Gastrocnemius medialis (tissue), 4 donors: ENCODE data around the gene RNLS. TPM values are rescaled to one million over a fixed set of nuclear protein-coding genes. Genes with fewer than 3 reads are reported as not detected.
A peak's percentile ranks its signal among the peaks of the same experiment; 100 is the strongest.

Experiments
- ATAC-seq, 2 donors: fragments of 150-250 bp; one replicate each; pipeline ENCODE4 v1.9.1; 2016
- DNase-seq, 2 donors: peaks; one replicate each; pipeline ENCODE4 v3.0.0-alpha.2; 2019
- H3K27ac ChIP-seq, 4 donors: fragments of 200-600 bp; sonication (generic); 1 replicate in 1 of 4; 2 replicates in 3 of 4; pipeline ENCODE4 v1.5.1; 2016 to 2018; ENCODE audit warnings: mild to moderate bottlenecking in 2 of 4, moderate library complexity in 1 of 4
- H3K27me3 ChIP-seq, 3 donors: fragments of 200-600 bp; sonication (generic) in 2 of 3; 1 replicate in 1 of 3; 2 replicates in 2 of 3; pipeline versions ENCODE4 v1.5.1 to v1.6.0; 2016 to 2019; ENCODE audit warnings: mild to moderate bottlenecking in 1 of 3, moderate library complexity in 1 of 3
- H3K36me3 ChIP-seq, 2 donors: fragments of 200-600 bp; sonication (generic) in 1 of 2; one replicate each; pipeline ENCODE4 v1.5.1; 2017 to 2018
- H3K4me1 ChIP-seq, 2 donors: fragments of 200-600 bp; sonication (generic) in 1 of 2; one replicate each; pipeline ENCODE4 v1.5.1; 2016 to 2017; ENCODE audit warnings: mild to moderate bottlenecking in 2 of 2
- H3K4me3 ChIP-seq, 4 donors: fragments of 200-600 bp; sonication (generic) in 3 of 4; 1 replicate in 1 of 4; 2 replicates in 3 of 4; pipeline ENCODE4 v1.5.1; 2016 to 2019; ENCODE audit warnings: mild to moderate bottlenecking in 2 of 4
- H3K9me3 ChIP-seq, 3 donors: fragments of 200-600 bp; sonication (generic) in 2 of 3; 1 replicate in 1 of 3; 2 replicates in 2 of 3; pipeline ENCODE4 v1.5.1; 2016 to 2019
- POLR2A ChIP-seq, 2 donors: fragments of 450-650 bp; IDR thresholded peaks; one replicate each; pipeline ENCODE4 v1.6.1; 2017; ENCODE audit warnings: antibody characterized with exemption in 2 of 2, mild to moderate bottlenecking in 2 of 2, moderate library complexity in 2 of 2
- in situ Hi-C, 4 donors: fragments of 200-750 bp; cut with MboI; loops; one replicate each; pipeline versions ENCODE4 v1.15.0 to v1.8.0; 2017; ENCODE audit warnings: low sequenced_read_pairs in 4 of 4
- intact Hi-C: fragments of 100-400 bp; cut with DNase I; formaldehyde crosslinking; loops from one replicate; pipeline ENCODE4 v1.15.1; 2023; ENCODE audit warnings: low total_unique reads
- total RNA-seq, 4 donors: library from RNA; depleted of rRNA; stranded (reverse); fragments of >200 nt; gene quantifications; one replicate each; pipeline versions ENCODE4 v1.1.0 to v1.2.3, GENCODE V29; 2016
- TF ChIP-seq, protein P1 (sequence below), 5 experiments: fragments of 450-650 bp in 3 of 5; fragments of 200-600 bp in 2 of 5; sonication (generic) in 2 of 5; IDR thresholded peaks in 4 of 5; conservative IDR thresholded peaks in 1 of 5; 1 replicate in 4 of 5; 2 replicates in 1 of 5; pipeline ENCODE4 v1.5.1; 2016 to 2019; ENCODE audit warnings: antibody characterized with exemption in 5 of 5, mild to moderate bottlenecking in 3 of 5, moderate library complexity in 3 of 5

The RNLS gene
- total RNA-seq, 4 donors from 2014 or later, result 8.1 to 17.5 (median 9.7) TPM

DNA sequence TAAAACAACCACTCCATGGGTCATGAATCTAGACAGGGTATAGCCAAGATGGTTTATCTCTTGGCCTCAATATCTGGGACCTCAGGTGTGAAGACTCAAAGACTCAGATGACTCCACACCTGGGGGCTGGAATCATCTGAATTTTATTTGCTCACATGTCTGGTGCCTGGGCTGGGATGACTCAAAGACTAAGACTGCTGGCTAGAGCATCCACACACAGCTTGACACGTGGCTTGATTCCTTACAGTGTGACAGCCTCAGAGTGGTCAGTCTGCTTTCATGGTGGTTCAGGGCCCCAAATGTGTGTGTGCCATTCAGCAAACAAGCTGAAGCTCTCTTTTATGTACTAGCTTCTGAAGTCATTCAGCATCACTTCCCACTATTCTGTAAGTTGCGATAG is 333.7 kb downstream of the RNLS start:
- TF ChIP-seq, protein P1, sequence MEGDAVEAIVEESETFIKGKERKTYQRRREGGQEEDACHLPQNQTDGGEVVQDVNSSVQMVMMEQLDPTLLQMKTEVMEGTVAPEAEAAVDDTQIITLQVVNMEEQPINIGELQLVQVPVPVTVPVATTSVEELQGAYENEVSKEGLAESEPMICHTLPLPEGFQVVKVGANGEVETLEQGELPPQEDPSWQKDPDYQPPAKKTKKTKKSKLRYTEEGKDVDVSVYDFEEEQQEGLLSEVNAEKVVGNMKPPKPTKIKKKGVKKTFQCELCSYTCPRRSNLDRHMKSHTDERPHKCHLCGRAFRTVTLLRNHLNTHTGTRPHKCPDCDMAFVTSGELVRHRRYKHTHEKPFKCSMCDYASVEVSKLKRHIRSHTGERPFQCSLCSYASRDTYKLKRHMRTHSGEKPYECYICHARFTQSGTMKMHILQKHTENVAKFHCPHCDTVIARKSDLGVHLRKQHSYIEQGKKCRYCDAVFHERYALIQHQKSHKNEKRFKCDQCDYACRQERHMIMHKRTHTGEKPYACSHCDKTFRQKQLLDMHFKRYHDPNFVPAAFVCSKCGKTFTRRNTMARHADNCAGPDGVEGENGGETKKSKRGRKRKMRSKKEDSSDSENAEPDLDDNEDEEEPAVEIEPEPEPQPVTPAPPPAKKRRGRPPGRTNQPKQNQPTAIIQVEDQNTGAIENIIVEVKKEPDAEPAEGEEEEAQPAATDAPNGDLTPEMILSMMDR (IDR thresholded peaks at IDR 0.05 in 4 of 5, conservative IDR thresholded peaks at IDR 0.05 in 1 of 5), result no peak
- no peak for TF ChIP-seq POLR2A (IDR thresholded peaks at IDR 0.05)
- Histone ChIP-seq H3K27ac (no peak overlapping the region), H3K4me1 (peaks cover 46% of the 10 kb centered on the region in 2 donors), H3K36me3 (no peaks in the 10 kb centered on the region), H3K27me3 (no peaks in the 10 kb centered on the region), H3K4me3 (no peak overlapping the region), H3K9me3 (no peaks in the 10 kb centered on the region)
- in situ Hi-C loops (no loop called here), intact Hi-C loops (no loop called here)
- no peak for ATAC-seq
- DNase-seq, result no peak

DNA sequence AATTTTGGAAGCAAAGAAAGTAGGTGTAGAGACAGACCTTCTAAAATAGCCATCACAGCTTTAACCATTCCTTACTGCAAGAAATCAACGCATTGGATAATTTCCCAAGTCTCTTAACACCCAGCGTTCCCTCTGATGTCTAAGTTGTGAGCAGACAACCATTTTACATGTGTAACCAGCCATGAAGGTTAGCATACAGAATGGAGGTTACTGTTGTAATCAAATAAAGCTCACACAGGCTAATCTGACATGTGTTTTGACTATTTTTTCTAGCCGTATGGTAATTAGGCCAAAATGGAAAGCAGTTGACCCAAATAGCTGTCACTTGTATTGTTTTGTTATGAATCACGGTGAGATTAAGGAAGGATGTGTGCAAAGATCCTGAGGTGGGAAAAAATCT is 336.4 kb downstream of the RNLS start:
- DNase-seq (no peak), ATAC-seq (no peak)
- Histone ChIP-seq H3K27me3 (no peaks in the 10 kb centered on the region), H3K27ac (peak overlapping the region; percentile 83 to 87 (median 84)), H3K36me3 (no peaks in the 10 kb centered on the region), H3K4me1 (peaks cover 42 to 53% of the 10 kb centered on the region in 2 donors), H3K4me3 (no peak overlapping the region), H3K9me3 (no peaks in the 10 kb centered on the region)
- no peak for TF ChIP-seq POLR2A (IDR thresholded peaks at IDR 0.05)
- TF ChIP-seq, protein P1 (IDR thresholded peaks at IDR 0.05 in 4 of 5, conservative IDR thresholded peaks at IDR 0.05 in 1 of 5), result no peak
- intact Hi-C loops, result no loop called here
- in situ Hi-C loops, result no loop called here

DNA sequence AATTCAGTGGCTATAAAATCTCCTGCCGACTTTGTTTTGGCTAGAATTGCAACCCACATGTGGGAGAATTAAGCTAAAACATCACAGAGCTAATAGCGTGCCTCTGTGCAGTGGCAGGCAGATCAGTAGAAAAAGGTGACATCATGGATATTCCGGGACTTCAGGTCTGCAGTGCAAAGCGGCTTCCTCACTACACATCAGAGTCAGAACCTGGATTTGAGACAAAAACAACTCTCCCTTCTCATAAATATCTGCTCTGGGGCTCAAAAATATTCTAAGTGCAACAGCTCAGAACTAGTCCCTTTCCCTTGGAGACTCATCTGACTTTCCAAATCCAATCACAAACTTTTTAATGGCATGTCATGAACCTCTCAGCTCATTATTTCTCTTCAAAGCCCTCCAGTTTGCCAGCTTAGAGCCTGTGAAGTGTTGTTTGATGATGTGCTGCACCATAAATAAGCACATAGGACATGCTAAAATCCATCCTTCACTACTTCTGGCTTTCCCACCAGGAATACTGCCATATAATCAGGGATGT is 337.1 kb downstream of the RNLS start:
- no peaks in the 10 kb centered on the region for H3K27me3 ChIP-seq
- peaks cover 42 to 58% of the 10 kb centered on the region in 2 donors for H3K4me1 ChIP-seq
- ATAC-seq (peak; percentile 65 to 69), DNase-seq (peak in 1 of 2 donors; percentile 37)
- peak in 1 of 2 donors; percentile 9 for TF ChIP-seq POLR2A (IDR thresholded peaks at IDR 0.05)
- TF ChIP-seq, protein P1 (IDR thresholded peaks at IDR 0.05 in 4 of 5, conservative IDR thresholded peaks at IDR 0.05 in 1 of 5), result no peak
- in situ Hi-C loops (no loop called here), intact Hi-C loops (no loop called here)
- no peaks in the 10 kb centered on the region for H3K9me3 ChIP-seq
- H3K4me3 ChIP-seq, result peak overlapping the region; percentile 2 to 58 (median 24)
- H3K27ac ChIP-seq, result peak overlapping the region; percentile 83 to 87 (median 84)
- no peaks in the 10 kb centered on the region for H3K36me3 ChIP-seq

DNA sequence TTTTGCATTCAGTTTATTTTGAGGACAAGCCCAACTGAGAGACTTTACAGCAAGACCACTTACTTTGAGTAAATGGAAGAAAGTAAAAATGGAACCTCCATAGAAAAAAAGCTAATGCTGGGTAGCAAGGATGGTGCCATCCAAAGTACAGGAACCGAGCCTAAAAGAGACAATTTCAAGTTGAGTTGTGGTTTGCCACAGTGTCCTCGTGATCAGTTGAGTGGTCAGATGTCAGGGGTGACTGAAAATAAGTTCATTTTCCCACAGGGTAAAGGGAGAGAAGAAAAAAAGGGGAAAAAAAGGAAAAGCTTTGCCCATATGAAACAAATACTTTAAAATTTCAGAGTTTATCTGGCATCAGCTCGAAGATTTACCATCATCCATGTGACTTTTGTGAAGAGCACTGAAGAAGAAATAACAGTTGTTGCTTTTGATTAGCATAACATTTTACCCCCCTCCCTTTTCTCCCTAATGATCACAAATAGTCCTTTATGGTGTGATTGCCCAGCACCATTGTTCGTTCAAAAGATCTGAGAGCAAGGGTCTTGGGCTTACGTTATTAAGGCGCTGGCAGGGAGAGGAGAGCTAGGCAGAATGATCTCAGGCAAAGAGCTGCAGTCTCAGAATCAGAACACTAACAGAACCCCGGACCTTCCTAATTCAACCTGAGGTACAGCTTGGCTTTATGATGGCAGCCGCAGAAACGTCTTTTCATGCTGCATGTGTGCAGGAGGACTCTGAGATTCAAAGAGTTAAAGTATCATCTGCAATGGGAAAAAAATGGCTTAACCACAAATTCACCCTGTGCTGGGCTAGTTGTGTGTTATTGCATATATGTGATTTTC is 338.1 kb downstream of the RNLS start:
- TF ChIP-seq POLR2A (IDR thresholded peaks at IDR 0.05), result no peak
- TF ChIP-seq, protein P1 (IDR thresholded peaks at IDR 0.05 in 4 of 5, conservative IDR thresholded peaks at IDR 0.05 in 1 of 5), result no peak
- H3K4me3 ChIP-seq, result peak overlapping the region in 3 of 4 donors; percentile 21 to 58 (median 26)
- H3K27me3 ChIP-seq, result no peaks in the 10 kb centered on the region
- DNase-seq (no peak), ATAC-seq (no peak)
- H3K27ac ChIP-seq, result peak overlapping the region; percentile 83 to 87 (median 84)
- H3K36me3 ChIP-seq, result no peaks in the 10 kb centered on the region
- in situ Hi-C loops, result no loop called here
- intact Hi-C loops, result loop anchor here (5.0 kb wide), 1 partner anchor 232 kb away; no protein-coding TSS in a partner anchor
- H3K4me1 ChIP-seq, result peaks cover 42 to 58% of the 10 kb centered on the region in 2 donors
- no peaks in the 10 kb centered on the region for H3K9me3 ChIP-seq
